ENCODE measurements around the gene TGM5.

- TF ChIP-seq POLR2A (IDR thresholded peaks at IDR 0.05; ENCODE audit: low read length) (no peak), GATA1 (IDR thresholded peaks at IDR 0.05; ENCODE audit: low read depth, low read length) (no peak)
These were observed 26.7 kb upstream of the TGM5 start for GRCh38 chr15:43293432-43293831.
